K562 (cell line): ENCODE results near the gene HLCS.

Source experiments
- EGR1 ChIP-seq: fragments of 450-650 bp; conservative IDR thresholded peaks from 2 replicates; pipeline ENCODE4 v1.6.1; 2017; ENCODE audit warnings: mild to moderate bottlenecking
- FOXM1 ChIP-seq, 2 experiments: fragments of 450-650 bp in 1 of 2; sonication (generic) in 1 of 2; formaldehyde crosslinking in 1 of 2; IDR thresholded peaks; 2 replicates each; pipeline versions ENCODE4 v1.6.1 to v1.9.0; 2017 to 2022; ENCODE audit warnings: low read depth in 2 of 2, mild to moderate bottlenecking in 2 of 2, missing genetic modification reagents in 1 of 2, moderate library complexity in 1 of 2
- SIN3B ChIP-seq: fragments of 450-650 bp; IDR thresholded peaks from 2 replicates; pipeline ENCODE4 v1.6.1; 2017; ENCODE audit warnings: low read depth, mild to moderate bottlenecking, moderate library complexity
- SMC3 ChIP-seq: conservative IDR thresholded peaks from 2 replicates; pipeline ENCODE4 v1.6.1; 2011; ENCODE audit warnings: low read depth, low read length, improper control_type of control experiment; ENCODE audit not compliant: insufficient read depth
- ZNF134 ChIP-seq: fragments of 250-450 bp; sonication (Bioruptor Pico); conservative IDR thresholded peaks from 2 replicates; pipeline ENCODE4 v1.4.0; 2020
- ZNF263 ChIP-seq: sonication (generic); formaldehyde crosslinking; IDR thresholded peaks from 2 replicates; pipeline ENCODE4 v1.8.0; 2022; ENCODE audit warnings: mild to moderate bottlenecking, missing genetic modification reagents, borderline replicate concordance

DNA sequence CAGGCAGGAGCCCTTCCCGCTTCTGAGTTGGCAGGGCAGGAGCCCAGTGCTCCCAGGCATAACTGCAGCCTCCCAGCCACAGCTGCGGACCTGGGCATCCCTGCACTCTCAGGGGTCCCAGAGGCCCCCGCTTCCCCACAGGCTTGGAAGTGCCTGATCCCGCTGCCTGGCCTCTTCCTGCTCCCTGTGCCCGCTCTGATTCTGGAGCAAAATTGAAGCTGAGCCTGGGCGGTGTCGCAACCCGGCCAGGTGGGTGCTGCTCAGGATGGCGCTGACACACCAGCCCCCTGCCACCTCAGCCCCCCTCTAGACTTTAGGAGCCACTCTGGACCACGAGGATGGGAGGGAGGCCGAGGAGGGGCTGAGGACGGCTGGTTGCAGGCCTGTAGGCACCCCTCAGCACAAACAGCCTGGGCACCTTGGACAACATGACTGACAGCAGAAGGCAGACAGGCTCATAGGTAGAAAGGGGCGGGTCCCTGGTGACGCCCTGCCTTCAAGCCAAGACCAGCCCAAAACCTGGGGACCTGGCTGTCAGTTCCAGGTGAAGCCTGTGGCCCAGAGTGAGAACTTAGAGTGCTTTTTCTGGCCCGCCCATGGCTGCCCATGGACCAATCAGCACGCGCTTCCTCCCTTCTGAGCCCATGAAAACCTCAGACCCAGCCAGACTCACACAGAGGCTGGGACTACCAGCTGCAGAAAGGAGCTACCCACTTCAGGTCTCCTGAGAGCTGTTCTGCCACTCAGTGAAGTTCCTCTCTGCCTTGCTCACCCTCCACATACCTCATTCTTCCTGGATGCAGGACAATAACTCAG is 7.2 kb downstream of the HLCS start:
- TF ChIP-seq EGR1 (no peak), ZNF134 (CRISPR knock-in tag) (no peak), FOXM1 (IDR thresholded peaks at IDR 0.05; ENCODE audit: low read depth) (no peak), FOXM1 (CRISPR knock-in tag; IDR thresholded peaks at IDR 0.05; ENCODE audit: low read depth) (no peak), ZNF263 (CRISPR knock-in tag) (no peak), SMC3 (no peak), SIN3B (no peak)
